Measurements from ENCODE around the gene TAGLN. TPM values are rescaled to one million over a fixed set of nuclear protein-coding genes. Genes with fewer than 3 reads are reported as not detected.

Gene TAGLN
- total and polyA plus RNA-seq, 2 donors (not counting 1 experiment from before 2014, with no cell fraction given): 824 to 4,435 TPM

DNA sequence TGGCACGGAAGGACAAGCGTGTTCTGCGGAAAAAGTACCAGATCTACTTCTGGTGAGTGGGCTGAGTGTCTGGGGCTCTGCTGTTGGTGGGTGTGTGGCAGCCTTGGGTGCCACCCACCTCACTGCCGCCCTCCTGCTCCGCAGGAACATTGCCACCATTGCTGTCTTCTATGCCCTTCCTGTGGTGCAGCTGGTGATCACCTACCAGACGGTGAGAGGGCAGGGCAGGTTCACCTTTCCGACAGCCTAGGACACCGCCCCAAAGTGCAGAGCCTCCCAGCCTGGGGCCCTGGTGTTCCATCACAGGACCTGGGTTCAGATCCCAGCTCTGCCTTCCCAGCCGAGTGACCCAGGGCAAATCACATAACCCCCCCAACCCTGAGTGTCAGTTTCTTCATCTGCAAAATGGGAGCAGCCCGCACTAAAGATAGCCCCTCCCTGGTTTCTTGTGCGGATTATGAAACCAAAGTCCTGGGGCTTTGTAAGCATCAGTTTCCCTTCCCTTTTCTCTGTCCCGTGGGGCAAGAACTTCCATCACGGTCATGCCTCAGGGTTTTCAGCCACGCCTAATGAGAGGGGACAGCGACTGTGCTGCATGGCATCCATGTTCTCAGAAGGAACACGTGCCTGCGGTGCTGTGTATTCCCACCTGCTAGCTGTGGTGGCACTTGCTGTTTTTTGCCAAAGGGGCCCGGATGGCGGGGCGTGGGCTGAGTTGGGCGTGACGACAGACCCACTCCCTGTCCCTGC is 9.8 kb upstream of the TAGLN start:
- H3K4me2 ChIP-seq (ENCODE audit: extremely low read depth, insufficient read depth, low read length): no peak overlapping the region
- no peak overlapping the region for H2AFZ ChIP-seq (ENCODE audit: low read length)
- no peak for TF ChIP-seq EZH2 (IDR thresholded peaks at IDR 0.05; ENCODE audit: low read length, missing control alignments)
- no peak overlapping the region for H3K27ac ChIP-seq (ENCODE audit: insufficient read depth, low read length)
- DNase-seq (ENCODE audit: low read depth in 2 of 2): no peak
- H3K9me3 ChIP-seq (ENCODE audit: control insufficient read depth, insufficient read depth, low read depth, low read length): no peaks in the 10 kb centered on the region
- H3K9ac ChIP-seq (ENCODE audit: insufficient read depth, low read length): no peak overlapping the region
- H3K4me3 ChIP-seq (replicated peaks in 1 of 4; ENCODE audit: control extremely low read depth in 1 of 4, insufficient read depth in 1 of 4, low read depth in 3 of 4, low read length in 4 of 4): no peak overlapping the region
- no peaks in the 10 kb centered on the region for H4K20me1 ChIP-seq (ENCODE audit: control insufficient read depth, extremely low read depth, insufficient read depth, low read length)
- H3K79me2 ChIP-seq (ENCODE audit: control insufficient read depth, insufficient read depth, low read length): no peaks in the 10 kb centered on the region
- H3K36me3 ChIP-seq (ENCODE audit: control insufficient read depth, insufficient read depth, low read length): peaks cover 23% of the 10 kb centered on the region
- H3K4me1 ChIP-seq (ENCODE audit: control insufficient read depth, extremely low read depth, insufficient read depth, low read length): no peaks in the 10 kb centered on the region
- no peaks in the 10 kb centered on the region for H3K27me3 ChIP-seq (ENCODE audit: control insufficient read depth, insufficient read depth, low read length)

- H3K79me2 ChIP-seq (ENCODE audit: control insufficient read depth, insufficient read depth, low read length): no peaks in the 10 kb centered on the region
- no peaks in the 10 kb centered on the region for H3K27me3 ChIP-seq (ENCODE audit: control insufficient read depth, insufficient read depth, low read length)
- H3K4me3 ChIP-seq (replicated peaks in 1 of 4; ENCODE audit: control extremely low read depth in 1 of 4, insufficient read depth in 1 of 4, low read depth in 3 of 4, low read length in 4 of 4): no peak overlapping the region
- no peak overlapping the region for H3K9ac ChIP-seq (ENCODE audit: insufficient read depth, low read length)
- TF ChIP-seq EZH2 (IDR thresholded peaks at IDR 0.05; ENCODE audit: low read length, missing control alignments) (no peak), CTCF (conservative IDR thresholded peaks at IDR 0.05 in 1 of 2, IDR thresholded peaks at IDR 0.05 in 1 of 2; ENCODE audit: low read depth in 1 of 2, low read length in 2 of 2) (no peak)
- no peaks in the 10 kb centered on the region for H3K9me3 ChIP-seq (ENCODE audit: control insufficient read depth, insufficient read depth, low read depth, low read length)
- no peak overlapping the region for H2AFZ ChIP-seq (ENCODE audit: low read length)
- H3K36me3 ChIP-seq (ENCODE audit: control insufficient read depth, insufficient read depth, low read length): peaks cover 23% of the 10 kb centered on the region
- no peak overlapping the region for H3K4me2 ChIP-seq (ENCODE audit: extremely low read depth, insufficient read depth, low read length)
- no peak overlapping the region for H3K27ac ChIP-seq (ENCODE audit: insufficient read depth, low read length)
- no peaks in the 10 kb centered on the region for H4K20me1 ChIP-seq (ENCODE audit: control insufficient read depth, extremely low read depth, insufficient read depth, low read length)
- no peaks in the 10 kb centered on the region for H3K4me1 ChIP-seq (ENCODE audit: control insufficient read depth, extremely low read depth, insufficient read depth, low read length)
- DNase-seq (ENCODE audit: low read depth in 2 of 2): no peak
Measured at GRCh38 chr11:117189941-117190544, 9.1 kb upstream of the TAGLN start.

GRCh38 chr11:117191680-117192400 is 7.3 kb upstream of the TAGLN start:
- no peaks in the 10 kb centered on the region for H3K4me1 ChIP-seq (ENCODE audit: control insufficient read depth, extremely low read depth, insufficient read depth, low read length)
- H3K9me3 ChIP-seq (ENCODE audit: control insufficient read depth, insufficient read depth, low read depth, low read length): no peaks in the 10 kb centered on the region
- no peak overlapping the region for H3K27ac ChIP-seq (ENCODE audit: insufficient read depth, low read length)
- TF ChIP-seq EZH2 (IDR thresholded peaks at IDR 0.05; ENCODE audit: low read length, missing control alignments) (no peak), CTCF (conservative IDR thresholded peaks at IDR 0.05 in 1 of 2, IDR thresholded peaks at IDR 0.05 in 1 of 2; ENCODE audit: low read depth in 1 of 2, low read length in 2 of 2) (no peak)
- H3K79me2 ChIP-seq (ENCODE audit: control insufficient read depth, insufficient read depth, low read length): no peaks in the 10 kb centered on the region
- no peak overlapping the region for H3K9ac ChIP-seq (ENCODE audit: insufficient read depth, low read length)
- H3K27me3 ChIP-seq (ENCODE audit: control insufficient read depth, insufficient read depth, low read length): no peaks in the 10 kb centered on the region
- H3K4me3 ChIP-seq (replicated peaks in 1 of 4; ENCODE audit: control extremely low read depth in 1 of 4, insufficient read depth in 1 of 4, low read depth in 3 of 4, low read length in 4 of 4): no peak overlapping the region
- H3K4me2 ChIP-seq (ENCODE audit: extremely low read depth, insufficient read depth, low read length): no peak overlapping the region
- H2AFZ ChIP-seq (ENCODE audit: low read length): no peak overlapping the region
- no peaks in the 10 kb centered on the region for H4K20me1 ChIP-seq (ENCODE audit: control insufficient read depth, extremely low read depth, insufficient read depth, low read length)
- no peak for DNase-seq (ENCODE audit: low read depth in 2 of 2)
- peaks cover 23% of the 10 kb centered on the region for H3K36me3 ChIP-seq (ENCODE audit: control insufficient read depth, insufficient read depth, low read length)

Data from fibroblast of lung (primary cell).